Endothelial cell of hepatic sinusoid (primary cell): ENCODE results near the gene PSMD2.

Experiments used
- in situ Hi-C: cut with HindIII; loops from 2 replicates; pipeline ENCODE4 v1.10.0; 2017; ENCODE audit warnings: low sequenced_read_pairs

Gene PSMD2

GRCh38 chr3:184315871-184316661 is 17.0 kb downstream of the PSMD2 start:
- in situ Hi-C loops, result loop anchor here (5.0 kb wide), 1 partner anchor 49 kb away; no protein-coding TSS in a partner anchor

- in situ Hi-C loops, result loop anchor here (5.0 kb wide), 1 partner anchor 49 kb away; no protein-coding TSS in a partner anchor
Measured at GRCh38 chr3:184316792-184317191, 17.8 kb downstream of the PSMD2 start.

GRCh38 chr3:184317201-184317600 is 18.2 kb downstream of the PSMD2 start:
- in situ Hi-C loops, result loop anchor here (5.0 kb wide), 1 partner anchor 50 kb away; no protein-coding TSS in a partner anchor

GRCh38 chr3:184320104-184320445 is 21.0 kb downstream of the PSMD2 start:
- in situ Hi-C loops, result no loop called here

- in situ Hi-C loops, result no loop called here
Measured at GRCh38 chr3:184321666-184322065, 22.6 kb downstream of the PSMD2 start.

GRCh38 chr3:184322731-184323487 is 23.9 kb downstream of the PSMD2 start:
- in situ Hi-C loops, result no loop called here

GRCh38 chr3:184323696-184324095 is 24.7 kb downstream of the PSMD2 start:
- in situ Hi-C loops, result no loop called here

GRCh38 chr3:184325269-184325668 is 26.2 kb downstream of the PSMD2 start:
- in situ Hi-C loops, result no loop called here

- in situ Hi-C loops, result no loop called here
Measured at GRCh38 chr3:184325715-184326369, 26.8 kb downstream of the PSMD2 start.

GRCh38 chr3:184327171-184327570 is 28.1 kb downstream of the PSMD2 start:
- in situ Hi-C loops, result no loop called here

- in situ Hi-C loops, result no loop called here
Measured at GRCh38 chr3:184328516-184328915, 29.5 kb downstream of the PSMD2 start.

GRCh38 chr3:184332370-184333090 is 33.5 kb downstream of the PSMD2 start:
- in situ Hi-C loops, result no loop called here

- in situ Hi-C loops, result no loop called here
Measured at GRCh38 chr3:184333190-184333589, 34.1 kb downstream of the PSMD2 start.

GRCh38 chr3:184333700-184334099 is 34.7 kb downstream of the PSMD2 start:
- in situ Hi-C loops, result no loop called here

- in situ Hi-C loops, result no loop called here
Measured at GRCh38 chr3:184334470-184335158, 35.6 kb downstream of the PSMD2 start.

- in situ Hi-C loops, result no loop called here
Measured at GRCh38 chr3:184335291-184335660, 36.2 kb downstream of the PSMD2 start.

GRCh38 chr3:184335661-184336546 is 36.9 kb downstream of the PSMD2 start:
- in situ Hi-C loops, result no loop called here

- in situ Hi-C loops, result no loop called here
Measured at GRCh38 chr3:184336547-184337398, 37.7 kb downstream of the PSMD2 start.

GRCh38 chr3:184337399-184337714 is 38.3 kb downstream of the PSMD2 start, which contains the start of gene FAM131A:
Gene FAM131A (plus strand): TSS chr3:184337600. CDS start chr3:184337631, 31 bp downstream.
- in situ Hi-C loops, result no loop called here
